Stimulated activated CD4-positive, alpha-beta T cell treated with anti-CD3 and anti-CD28 coated beads, Interleukin-12 subunit alpha, Interleukin-12 subunit beta, amount 100 ng/mL, for 4 hours (primary cell): ENCODE measurements around the gene SULT1A2.
"Not testable (repeated sequence)": the region's sequence is repeated elsewhere in the genome, so short reads cannot be mapped to it uniquely, and the experiment has no call there.

ENCODE experiments used
- DNase-seq: peaks from one replicate; pipeline ENCODE4 v3.0.0-alpha.2; 2020

SULT1A2 gene

GRCh38 chr16:28554634-28555423, 42.0 kb downstream of the SULT1A2 start:
- DNase-seq, result no peak

GRCh38 chr16:28553776-28554633, 42.8 kb downstream of the SULT1A2 start, which contains the start of gene SGF29:
Gene SGF29, plus strand, starts transcription at chr16:28553920. Its CDS starts 27,150 bp downstream, at chr16:28581070.
- peak; percentile 88 for DNase-seq

GRCh38 chr16:28549301-28549899, 47.5 kb downstream of the SULT1A2 start:
- DNase-seq, result no peak

GRCh38 chr16:28548306-28548802, 48.5 kb downstream of the SULT1A2 start:
- no peak for DNase-seq

- DNase-seq, result no peak
These were observed 50.2 kb downstream of the SULT1A2 start for GRCh38 chr16:28546626-28547025.

GRCh38 chr16:28545964-28546363, 50.9 kb downstream of the SULT1A2 start:
- DNase-seq, result not testable (repeated sequence)

GRCh38 chr16:28544998-28545397, 51.9 kb downstream of the SULT1A2 start:
- DNase-seq, result no peak

- DNase-seq, result no peak
These were observed 53.8 kb downstream of the SULT1A2 start for GRCh38 chr16:28543072-28543471.

GRCh38 chr16:28542646-28543045, 54.2 kb downstream of the SULT1A2 start:
- no peak for DNase-seq
